CD4-positive, alpha-beta T cell treated with Interleukin-17A for 1 hour (primary cell): ENCODE measurements around the gene CAT.

ENCODE experiments used
- DNase-seq: peaks from one replicate; pipeline ENCODE4 v3.0.0-alpha.2; 2020

The CAT gene

DNA sequence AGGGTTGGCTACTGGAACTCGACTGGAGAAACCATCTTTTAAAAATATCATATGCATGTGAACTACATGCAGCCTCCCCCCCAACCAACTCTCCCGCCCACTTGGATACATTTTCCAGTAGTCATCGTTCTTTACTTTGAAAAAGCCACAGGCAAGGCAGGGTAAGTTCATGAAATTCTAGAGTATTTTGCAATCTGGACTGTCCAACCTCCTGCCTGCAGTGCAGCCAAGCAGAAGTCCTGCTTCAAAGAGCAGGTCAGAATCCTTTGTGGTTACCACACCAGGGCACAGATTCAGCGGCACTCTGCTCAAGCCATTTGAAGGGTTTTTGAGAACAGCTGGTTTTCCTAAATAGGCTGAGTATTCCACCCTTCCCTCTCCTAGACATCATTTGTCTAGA lies 62.8 kb downstream of the CAT start:
- no peak for DNase-seq

GRCh38 chr11:34501949-34502348 lies 63.2 kb downstream of the CAT start:
- DNase-seq: no peak

DNA sequence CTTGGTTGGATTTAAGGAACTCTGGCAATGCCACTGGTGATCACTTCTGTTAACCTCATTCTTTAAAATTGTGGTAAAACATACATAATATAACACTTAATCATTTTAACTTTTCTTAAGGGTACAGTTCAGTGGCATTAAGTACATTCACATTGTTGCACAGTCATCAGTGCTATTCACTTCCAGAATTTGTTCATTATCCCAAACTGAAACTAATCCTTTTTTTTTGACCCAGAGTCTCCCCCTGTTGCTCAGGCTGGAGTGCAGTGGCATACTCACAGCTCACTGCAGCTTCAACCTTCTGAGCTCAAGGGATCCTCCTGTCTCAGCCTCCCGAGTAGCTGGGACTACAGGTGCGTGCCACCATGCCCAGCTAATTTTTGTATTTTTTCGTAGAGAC lies 64.2 kb downstream of the CAT start:
- DNase-seq: no peak

- no peak for DNase-seq
Observed at GRCh38 chr11:34505874-34506273, 67.1 kb downstream of the CAT start.

DNA sequence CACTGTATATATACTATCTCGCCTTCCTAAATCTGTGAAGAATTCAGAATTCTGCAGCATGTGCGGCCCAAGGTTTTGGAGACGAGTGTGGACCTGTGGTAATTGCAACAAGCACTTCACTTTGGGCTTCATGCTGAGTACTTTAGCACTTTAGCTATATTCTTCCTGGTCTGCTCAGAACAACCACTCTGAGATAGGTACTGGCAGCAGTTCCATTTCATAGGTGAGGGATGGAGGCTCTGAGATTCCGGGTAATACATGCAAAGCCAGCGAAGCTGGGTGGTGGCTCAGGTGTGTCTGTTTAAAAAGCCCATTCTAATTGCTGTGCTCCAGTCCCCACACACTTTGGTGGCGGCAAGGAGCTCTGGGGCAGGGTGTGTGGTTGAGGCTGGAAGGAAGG lies 68.4 kb downstream of the CAT start:
- no peak for DNase-seq

- no peak for DNase-seq
Observed at GRCh38 chr11:34507610-34508009, 68.9 kb downstream of the CAT start.

DNA sequence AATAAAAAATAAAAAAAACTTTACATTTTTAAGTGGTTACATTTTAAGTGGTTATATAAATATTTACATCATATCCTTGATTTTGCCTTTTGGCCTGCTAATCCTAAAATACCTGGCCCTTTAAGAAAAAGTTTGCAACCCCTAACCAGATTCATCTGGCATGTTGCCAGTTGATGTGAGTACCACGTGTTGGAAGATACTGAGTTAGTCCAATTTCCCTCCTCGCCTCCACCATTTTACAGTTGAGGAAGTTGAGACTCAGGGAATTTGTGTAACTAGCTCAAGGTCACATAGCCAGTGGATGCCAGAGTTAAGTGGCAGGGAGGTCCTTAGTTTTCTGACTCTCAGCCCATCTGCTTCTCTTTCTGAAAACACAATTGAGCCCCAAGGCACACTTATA lies 69.8 kb downstream of the CAT start:
- DNase-seq: no peak

DNA sequence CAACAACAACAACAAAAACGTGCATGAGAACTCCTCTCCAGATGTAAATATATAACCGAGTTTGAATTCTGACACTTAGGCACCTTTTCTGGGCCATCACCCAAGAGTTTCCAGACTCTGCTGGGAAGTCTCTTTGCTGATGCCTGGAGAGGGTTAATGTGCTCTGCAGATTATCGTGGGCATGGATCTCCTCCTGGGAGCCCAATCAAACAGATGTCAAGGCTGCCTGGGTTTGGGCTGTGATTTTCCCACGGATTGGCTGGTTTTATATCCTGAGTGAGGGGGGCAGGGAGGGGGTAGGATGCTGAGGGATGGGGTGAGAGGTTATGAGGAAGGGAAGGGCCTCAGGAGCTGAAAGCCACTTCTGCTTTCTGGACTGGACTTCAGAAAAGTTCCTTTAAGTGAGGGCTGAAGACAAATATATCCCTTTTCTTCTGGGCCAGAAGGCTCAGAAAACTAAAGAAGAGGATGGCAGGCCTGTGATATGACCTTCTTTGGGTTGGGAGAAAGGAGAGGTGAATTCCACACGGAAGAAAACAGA lies 70.7 kb downstream of the CAT start:
- no peak for DNase-seq

DNA sequence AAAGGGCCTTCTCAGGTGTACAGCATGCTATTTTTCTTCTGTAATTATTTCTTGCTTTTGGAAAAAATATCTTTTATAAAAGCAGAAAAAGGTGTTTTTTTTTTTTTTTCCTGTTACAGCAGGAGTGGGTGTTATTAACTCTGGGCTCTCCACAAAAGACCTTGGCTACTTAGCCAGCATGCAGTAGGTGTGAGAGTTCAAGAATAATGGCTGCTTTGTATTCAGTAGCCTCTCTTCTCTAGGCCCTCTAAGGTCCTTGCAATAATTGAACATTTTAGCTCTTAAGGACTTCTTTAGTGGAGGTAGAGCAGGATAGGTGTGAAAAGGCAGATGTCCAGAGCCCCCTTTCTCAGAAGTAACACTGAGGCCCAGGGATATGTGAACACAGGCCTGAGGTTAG lies 71.5 kb downstream of the CAT start:
- no peak for DNase-seq

DNA sequence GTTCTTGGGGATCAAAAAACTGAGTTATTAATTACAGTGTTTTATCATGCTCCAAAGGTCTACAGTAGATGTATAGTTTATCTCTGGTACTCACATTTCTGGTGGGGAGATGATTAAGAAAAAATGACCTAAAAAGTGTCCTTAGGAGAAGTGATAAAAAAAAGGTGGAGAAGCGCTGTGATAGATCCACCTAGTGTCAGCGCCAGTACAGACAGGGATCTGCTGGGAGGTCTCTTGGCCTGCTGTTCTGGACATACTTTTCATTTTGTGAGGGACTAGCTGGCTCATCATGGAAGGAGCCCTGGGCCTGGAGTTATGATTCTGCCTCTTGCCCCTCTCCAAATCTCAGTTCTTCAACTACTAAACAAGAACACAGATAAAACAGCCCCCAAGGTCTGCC lies 71.9 kb downstream of the CAT start:
- DNase-seq: no peak

DNA sequence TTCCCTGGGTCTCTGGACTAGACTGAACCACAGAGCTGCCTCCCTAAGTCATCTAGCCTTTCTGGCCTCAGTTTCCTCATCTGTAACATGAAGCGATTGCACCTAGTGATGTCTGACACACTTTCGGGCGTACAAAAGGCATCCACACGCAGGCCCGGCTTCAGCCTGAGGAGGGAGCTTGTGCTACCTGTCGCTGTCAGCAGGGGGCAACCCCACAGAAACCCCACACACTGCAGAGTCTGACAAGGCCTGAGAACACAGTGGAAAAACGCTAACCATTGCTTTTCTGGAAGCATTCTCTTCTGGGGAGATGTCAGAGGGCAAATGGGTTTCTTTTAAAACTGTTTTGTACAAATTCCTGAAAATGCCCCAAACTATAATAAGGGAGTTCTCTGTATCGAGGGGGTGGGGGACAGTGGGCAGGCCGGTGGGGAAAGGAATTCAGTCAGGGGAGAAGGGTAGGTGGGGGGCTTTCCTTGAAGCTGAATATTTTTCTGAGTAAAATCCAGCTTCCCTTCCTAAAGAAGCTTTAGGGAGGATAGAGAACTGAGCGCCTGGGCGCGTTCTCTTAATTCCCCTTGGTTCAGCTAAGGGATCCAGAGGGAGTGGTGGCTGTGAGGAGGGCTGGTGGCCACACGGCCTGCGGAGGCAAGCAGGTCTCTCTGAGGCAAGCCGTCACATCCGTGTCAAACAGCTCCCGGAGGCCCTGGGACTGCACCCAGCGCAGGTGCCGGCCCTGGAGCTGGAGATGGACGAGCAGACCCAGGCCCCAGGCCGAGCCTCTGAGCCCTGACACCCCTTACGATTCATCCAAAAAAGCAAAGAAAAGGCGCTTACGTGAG lies 74.3 kb downstream of the CAT start:
- peak; percentile 41 for DNase-seq

DNA sequence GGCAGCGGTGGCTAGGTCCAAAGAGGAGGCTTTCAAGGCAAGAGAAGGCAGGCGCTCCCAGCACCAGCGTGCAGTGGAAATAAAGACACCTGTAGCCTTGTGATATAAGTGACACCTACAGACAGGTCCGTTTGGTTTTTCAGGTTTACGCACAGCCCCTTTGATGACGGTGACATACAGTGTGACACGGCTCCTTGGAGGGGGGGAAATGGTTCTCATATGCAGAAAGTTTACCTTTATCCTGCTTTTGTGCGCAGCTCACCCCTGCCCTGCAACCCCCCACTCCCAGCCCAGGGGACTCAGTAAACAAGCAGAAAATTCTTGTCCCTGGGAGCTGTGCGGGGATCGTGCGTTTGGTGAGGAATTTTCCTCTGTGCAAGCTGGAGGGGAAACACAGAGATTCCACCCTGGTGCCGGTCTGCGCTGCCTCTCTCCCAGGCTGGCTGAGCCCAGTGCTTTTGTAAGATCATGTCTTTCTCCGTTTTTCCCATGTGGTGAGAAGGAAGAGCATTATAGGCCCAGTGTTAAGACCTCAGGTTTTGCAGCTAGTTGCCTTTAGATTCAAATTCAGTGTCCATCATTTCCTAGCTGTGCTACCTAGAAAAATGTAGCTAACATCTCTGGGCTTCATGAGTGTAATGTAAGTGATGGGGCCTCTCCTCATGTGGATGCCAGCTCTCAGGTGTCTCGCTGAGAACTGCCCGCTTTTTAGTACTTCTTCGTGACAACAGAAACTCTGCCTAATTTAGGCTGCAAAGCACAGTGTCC lies 75.1 kb downstream of the CAT start, which contains the start of gene ELF5:
ELF5 (minus strand) TSS at position 113 of the 768 bp plus-strand sequence. CDS start 8,045 bp downstream, outside the sequence.
- no peak for DNase-seq

DNA sequence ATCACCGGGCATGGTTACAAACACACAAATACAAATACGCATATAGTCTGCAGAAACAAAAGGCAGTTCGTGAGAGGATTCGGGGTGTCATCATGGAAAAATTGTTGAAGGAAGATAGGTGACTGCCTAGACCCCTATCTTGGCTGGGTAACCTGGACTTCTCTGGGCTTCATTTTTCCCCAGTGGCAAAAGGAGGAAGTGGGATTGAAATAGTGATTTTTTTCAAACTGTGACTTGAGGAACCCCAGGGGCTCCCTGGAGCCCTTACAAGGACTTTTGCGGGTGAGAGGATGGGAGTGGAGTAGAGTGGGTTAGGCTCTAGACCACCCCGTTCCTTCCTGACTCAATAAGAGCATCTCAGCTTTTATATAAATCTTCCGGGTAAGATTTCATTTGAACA lies 75.9 kb downstream of the CAT start:
- no peak for DNase-seq

DNA sequence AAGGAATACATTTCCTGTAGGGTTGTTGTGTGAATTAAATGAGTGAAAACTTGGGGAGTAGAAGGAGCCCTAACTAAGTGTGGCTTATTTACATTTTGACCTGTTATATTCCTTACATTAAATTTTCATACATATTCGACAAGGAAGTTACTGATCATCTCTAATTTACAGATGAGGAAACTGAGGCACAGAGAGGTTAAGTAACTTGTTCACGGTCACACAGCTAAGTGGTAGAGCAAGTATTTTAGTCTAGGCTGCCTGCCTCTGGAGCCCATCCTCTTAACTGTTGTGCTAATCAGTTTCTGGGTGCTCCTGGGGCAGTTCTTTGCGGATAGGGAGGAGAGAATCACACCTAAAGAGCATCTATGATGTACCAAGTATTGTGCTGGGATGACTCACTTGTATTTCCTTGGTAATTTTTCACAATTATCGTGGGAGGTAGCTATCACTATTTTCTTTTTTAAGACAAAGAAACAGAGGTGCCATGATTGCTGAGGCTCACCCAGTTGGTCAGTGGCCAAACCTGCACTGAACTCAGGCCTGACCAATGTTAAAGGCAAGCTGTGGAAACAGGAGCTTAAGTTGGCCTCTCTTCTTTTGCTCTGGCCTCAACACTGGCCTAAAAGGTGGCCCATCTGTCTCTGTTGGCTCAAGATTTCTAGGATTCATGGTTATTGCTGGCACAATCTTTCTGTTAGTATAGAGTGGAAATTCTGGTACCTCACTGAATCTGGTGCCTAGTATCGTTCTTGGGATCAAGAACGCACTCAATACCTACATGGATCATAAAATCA lies 77.7 kb downstream of the CAT start:
- DNase-seq: no peak

DNA sequence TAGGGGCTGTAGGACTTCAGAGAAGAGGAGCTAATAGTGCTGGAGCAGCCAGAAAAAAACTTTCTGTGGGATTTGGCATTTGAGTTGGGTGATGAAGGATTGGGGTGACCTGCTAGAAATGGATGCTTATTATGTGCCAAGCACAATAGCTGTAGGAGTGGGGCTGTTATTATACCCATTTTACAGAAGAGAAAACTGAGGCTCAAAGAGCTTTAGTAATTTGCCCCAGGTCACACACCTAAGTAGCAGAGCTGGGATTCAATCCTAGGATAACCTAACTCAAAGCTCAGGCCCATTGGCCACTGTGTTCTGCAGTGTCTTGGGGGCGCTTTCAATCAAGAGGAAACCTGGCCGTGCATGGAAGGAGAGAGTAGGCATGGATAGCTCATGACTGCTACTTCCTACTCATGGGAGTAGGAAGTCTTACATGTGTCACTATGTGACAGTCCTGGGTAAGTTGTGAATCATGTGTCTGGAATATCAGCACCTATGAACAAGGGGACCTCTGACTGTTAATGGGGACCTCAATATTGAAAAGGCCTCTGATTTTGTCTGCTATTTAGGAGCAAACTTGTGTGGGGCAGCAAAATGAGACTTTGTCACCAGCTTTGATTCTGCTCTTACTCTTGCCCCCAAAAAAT lies 81.0 kb downstream of the CAT start:
- DNase-seq: no peak

DNA sequence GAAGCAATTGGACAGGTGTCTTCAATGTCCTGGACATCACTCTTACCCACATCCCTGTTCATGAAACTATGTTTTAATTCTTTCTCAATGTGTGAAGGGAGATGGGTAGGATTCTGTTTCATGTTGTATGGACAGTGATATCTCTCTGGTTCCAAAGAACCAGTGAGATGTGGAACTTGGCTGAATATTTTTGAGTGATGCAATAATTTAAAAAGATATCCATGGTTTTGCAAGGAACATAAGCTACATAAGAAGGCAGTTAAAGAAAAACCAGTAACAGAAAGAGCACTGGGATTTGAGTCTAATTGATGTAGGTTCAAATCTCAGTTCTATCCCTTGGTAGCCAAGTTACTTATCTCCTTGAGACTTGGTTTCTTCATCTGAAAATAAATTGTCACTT lies 82.5 kb downstream of the CAT start:
- DNase-seq: no peak
